CD4-positive, alpha-beta T cell treated with Interleukin-15 for 1 hour (primary cell): ENCODE results near the gene ATP8B4.
"Not testable (repeated sequence)": the region's sequence is repeated elsewhere in the genome, so short reads cannot be mapped to it uniquely, and the experiment has no call there.

Experiments used
- DNase-seq: peaks from one replicate; pipeline ENCODE4 v3.0.0-alpha.2; 2020

ATP8B4 gene

DNA sequence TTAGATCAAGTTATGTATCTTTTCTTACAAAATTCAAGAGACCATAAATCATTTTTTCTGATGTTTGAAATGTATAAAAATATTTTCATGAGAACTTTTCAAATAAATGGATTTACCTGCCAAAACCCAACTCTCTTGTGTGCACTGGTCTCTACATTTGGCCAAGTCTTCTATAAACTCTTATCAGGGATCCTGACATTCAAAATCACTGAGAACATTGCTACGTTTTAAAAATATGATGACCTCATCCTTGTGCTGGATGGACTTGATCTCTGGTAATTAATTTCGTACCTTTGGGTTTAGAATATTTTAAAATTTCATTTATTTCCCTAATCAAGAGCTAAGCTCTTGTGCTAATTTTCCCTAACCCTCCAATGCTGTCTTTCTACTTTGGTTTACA is 127.4 kb downstream of the ATP8B4 start:
- no peak for DNase-seq

DNA sequence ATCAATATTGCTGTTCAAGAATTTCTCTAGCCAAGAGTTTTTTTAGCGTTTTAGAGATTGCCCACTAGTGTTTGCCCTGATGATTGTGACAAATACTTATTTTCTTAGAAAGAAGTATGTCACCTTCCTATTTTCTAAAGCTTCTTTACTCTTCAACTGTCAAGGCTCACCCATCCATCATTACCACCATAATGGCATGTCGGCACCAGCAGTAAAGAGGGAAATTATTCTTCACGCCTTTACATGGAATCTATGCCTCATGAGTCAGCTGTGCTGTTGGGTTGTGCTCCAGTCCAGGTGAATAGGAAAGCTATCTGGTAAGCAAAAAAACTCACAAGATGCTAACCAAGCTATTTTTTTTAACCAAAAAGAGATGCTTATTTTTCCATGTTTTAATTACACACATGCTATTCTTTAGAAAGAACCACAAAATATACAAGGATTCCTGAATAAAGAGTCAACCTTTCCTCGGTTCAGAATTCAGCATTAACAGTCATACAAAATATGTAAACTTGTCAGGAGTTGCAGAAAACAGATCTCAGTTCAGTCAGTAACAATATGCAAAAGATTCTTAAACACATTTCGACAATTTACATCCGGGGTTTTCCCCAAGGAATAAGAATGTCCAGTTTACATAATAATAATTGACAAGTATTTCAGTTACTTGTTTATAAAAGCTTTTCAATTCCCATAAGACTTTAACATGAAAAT is 128.0 kb downstream of the ATP8B4 start:
- no peak for DNase-seq

DNA sequence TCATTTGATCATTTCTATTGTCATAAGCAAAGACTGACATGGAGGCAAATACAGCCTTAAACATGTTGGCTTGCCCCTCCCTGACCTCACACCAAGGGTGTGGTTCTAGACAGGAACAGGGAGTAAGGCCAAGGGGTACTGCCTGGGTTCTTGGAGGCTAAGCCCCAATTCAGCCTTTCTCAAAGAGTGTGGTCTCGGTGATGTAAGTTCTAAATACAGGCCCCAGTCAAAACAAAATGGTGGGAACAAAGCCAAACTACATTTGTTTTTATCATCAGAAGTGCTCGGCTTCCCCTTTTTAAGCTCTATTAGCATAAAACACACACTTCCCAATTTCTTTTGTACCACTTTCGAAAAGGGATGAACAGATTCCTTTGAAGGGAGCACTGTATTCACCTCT is 129.5 kb downstream of the ATP8B4 start:
- DNase-seq, result no peak

DNA sequence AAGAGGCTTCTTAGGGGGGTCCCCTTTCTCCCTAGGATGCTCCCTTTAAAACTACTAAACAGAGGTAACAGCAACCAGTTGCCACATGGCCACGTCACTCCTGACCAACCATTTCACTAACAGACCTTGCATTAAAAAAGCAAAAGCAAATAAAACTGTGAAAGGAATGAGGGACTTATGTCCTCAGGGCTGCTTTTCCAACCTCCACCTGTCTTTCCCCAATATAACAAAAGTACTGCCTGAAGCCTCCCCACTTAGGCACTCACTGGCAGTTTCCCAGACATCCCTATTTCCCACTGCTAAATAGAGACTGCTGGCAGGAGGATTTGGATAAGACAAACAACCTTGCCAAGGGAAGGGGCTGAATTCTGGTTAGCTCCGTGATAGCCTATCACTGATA is 130.3 kb downstream of the ATP8B4 start:
- DNase-seq, result no peak

DNA sequence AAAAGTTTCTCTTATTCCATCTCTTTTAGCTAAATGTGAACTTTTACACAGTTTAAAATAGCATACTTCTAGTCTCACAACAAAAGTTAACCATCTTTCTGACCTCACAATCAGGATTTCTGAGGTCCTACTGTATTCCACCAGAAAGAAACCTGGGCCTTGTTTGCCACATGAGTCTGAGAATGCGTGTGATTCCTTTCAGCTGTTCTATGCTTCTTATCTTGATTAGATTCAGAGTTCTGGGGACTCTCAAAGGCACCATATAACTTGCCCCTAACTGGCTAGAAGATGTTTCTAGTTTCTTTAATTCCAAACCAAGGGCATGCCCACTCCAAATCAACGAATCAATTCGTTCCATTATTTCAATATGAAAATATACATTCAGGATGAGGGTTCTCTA is 131.1 kb downstream of the ATP8B4 start:
- DNase-seq, result no peak

DNA sequence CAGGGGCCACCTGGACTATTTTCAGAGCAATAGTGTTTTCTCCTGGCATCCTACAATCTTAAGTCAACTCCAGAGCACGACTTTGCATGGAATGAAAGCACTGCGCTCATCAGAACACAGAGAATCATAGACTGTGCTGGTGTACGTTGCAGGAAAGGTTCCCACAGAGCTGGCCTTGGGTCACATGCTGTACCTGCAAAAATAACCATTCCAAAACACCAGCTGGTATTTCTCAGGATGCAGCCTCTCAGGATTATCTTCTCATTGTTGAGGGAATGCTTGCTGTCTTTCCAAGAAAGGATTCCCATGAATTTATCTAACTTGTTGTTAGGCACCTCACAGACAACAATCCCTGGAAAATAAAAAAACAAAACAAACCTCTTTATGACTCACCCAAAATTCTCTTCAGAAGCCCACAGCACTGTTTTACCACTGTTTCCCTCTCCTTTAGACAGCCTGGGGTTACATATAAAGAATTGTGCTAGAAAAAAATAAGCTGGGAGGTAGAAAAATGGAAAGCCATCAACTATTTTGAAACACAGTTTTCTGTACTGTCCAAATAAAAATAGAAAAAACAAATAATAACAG is 131.7 kb downstream of the ATP8B4 start:
- DNase-seq, result no peak

DNA sequence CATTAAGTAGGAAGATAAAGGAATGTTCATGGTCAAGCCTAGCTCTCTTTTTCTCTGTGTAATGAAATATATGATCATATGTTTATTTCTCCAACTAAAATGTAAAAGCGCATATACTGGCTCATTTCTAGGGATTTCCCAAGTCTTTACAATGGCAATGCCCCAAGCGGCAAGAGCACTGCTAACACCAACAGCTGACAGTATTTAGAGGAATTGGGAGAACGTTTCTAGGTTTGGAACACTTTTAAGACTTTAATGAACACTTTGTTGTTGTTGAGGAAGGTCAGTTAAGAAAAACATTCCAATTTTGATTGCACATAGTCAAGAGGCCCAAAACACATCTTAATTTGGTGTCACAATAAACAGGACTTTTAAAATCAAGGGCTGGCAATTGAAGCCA is 132.7 kb downstream of the ATP8B4 start:
- no peak for DNase-seq

DNA sequence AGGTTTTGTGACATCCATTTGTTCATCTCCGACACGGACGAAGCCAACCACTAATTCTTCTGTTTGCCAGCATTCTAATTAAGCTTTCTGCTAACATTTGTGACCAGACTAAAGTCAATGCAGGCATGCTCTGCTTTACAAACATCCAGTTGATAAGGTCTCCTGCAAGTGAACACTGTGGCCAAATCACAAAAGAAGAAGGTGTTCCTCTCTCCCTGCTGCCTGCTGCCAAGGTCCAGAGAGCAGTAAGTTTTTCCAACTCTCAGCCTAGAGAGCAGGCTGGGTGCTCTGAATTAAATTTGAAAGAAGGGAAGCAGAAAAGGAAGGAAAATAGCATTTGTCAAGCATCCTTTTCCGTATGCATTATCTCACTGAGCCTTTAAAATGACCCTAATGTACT is 133.6 kb downstream of the ATP8B4 start:
- DNase-seq, result no peak

DNA sequence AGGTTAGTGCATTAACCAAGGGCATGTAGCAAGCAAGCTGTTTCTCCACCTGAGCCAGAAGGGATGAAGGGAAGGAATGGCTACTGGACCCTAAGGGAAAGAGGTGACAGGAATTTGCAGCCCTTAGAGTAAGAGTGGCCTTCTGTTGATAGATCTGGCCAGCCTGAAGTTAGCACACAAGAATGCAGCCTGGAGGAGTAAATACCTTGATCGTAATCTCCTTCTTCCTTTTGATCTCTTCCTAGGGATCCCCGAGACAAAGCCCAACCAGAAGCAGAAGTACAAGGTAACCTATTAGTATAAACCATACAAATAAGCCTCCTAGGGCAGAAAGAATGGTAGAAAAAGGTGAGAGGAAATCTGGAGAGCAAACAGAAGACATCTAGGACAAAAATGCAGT is 134.6 kb downstream of the ATP8B4 start:
- DNase-seq, result no peak

DNA sequence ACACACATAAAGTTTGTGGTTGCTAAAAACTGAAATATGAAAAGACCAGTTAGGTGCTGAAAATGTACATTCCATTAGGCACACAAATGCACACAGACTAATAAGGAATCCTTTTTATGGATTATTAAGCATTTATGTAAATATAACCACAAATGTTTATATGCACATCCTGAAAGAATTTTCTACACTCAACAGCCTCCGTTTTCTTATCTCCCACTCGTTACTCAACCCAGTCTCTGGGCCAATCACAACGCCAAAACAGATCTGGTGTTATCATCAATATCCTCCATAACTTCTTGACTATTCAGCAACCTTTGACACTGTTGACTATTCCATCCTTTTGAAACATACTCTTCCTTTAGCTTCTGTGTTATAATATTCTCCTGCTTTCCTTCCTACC is 136.4 kb downstream of the ATP8B4 start:
- no peak for DNase-seq

DNA sequence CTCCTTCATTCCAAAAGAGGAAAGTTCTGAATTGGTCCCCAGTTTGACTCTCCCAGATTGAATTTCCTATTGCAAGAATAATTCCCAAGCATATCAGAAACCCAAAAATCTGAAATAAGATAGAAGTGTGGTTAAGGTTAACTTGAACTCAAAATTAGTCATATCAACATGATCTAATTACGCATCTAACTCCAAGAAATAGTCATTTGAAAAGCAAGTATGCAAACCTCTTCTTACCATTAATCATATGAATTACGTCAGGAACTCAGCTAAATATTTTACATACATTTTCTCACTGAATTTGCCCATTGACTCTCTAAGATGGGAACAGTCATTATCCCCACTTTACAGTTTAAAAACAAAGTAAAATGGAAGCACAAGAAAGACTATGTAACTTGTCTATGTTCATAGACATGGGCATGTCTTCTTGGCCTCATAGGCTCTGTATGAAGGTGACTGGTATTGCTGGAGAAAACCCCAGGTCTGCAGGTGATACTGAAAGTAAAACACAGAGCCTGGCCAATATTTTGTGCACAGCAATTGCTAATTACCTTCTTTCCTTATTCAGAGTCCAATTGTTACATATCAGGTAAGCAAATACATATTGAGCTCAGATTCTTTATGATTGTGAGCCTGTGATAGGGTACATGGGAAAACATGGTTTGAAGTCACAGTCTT is 139.2 kb downstream of the ATP8B4 start:
- DNase-seq, result no peak

DNA sequence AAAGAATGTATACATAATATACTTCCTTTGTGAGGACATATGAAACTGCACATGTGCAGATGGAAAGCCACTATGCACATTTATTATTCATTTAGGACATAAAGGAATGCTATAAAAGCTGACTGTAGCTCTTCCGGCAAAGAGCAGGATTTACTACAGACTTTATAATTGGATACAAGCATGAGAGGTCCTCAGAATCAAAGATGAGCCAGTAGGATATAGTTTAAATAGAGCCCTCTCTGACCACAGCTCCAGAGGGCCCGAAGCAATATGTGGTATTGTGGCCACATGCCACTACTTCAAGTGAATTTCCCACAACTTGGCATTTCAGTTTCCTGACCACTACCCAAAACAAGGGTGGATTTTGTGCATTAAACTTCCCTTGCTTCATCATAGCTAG is 140.9 kb downstream of the ATP8B4 start:
- DNase-seq, result no peak

DNA sequence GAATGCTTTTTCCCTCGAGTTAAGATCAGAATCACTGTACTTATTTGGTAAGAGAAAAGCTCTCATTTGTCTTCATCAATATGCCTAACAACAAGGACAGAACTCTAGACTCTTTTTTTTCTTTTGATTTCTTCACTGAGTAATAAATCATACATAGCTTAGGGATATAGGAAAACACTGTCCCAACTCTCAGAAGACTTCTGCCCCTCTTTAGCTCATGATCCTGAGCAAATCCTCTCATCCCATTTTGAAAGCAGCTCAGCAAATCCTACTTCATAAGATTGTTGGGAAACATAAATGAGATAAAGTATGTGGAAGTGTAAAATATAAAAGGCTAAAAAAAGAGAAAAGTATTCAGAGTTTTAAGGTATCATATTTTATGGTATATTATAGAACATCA is 141.7 kb downstream of the ATP8B4 start:
- no peak for DNase-seq

DNA sequence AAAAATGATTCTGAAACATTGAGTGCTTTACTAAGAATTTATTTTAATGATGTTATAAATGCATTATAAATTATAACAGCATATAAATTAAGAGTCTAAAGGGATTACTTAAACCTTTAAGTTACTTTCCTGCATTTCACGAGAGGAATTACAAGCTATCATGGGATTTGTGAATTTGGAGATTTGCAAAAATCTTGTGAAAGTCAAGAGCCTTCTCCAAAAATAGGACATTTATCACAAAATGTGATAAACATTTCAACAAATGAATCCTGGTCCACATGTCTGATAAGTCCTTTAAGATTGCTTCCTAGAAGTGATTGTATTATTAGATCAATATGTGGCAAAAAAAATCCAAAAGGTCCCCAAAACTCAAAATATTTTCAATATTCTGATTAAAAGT is 154.5 kb downstream of the ATP8B4 start:
- DNase-seq, result no peak

DNA sequence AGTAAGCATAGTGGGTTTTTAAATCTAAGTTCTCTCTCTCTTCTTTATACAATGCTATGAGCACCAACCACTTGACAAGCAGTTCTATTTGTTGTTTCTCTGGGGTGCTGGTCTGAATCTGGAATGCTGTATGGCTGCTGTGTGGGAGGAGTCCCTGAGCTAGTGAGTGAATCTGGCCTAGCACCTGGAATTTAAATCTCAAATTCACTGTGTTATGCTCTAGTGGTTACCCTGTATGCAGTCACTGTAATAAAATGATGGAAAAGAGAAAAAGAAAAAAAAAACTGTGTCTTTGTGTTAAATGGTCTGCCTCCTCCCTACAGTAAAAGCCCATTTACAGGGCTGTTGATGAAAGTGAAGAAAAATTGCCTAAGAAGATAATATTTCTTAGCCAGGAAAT is 155.0 kb downstream of the ATP8B4 start:
- no peak for DNase-seq

DNA sequence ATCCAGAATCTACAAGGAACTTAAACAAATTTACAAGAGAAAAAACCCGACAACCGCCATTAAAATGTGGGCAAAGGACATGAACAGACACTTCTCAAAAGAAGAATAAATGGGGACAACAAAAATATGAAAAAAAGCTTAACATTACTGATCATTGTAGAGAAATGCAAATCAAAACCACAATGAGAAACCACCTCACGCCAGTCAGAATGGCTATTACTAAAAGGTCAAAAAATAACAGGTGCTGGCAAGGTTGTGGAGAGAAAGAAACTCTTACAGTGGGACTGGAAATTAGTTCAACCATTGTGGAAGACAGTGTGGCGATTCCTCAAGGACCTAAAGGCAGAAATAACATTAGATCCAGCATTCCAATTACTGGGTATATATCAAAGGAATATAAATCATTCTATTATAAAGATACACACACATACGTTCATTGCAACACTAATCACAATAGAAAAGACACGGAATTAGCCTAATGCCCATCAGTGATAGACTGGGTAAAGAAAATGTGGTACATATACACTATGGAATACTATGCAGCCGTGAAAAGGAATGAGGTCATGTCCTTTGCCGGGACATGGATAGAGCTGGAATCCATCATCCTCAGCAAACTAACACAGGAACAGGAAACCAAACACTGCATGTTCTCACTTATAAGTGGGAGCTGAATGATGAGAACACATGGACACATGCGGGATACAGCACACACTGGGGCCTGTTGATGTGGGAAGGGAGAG is 155.8 kb downstream of the ATP8B4 start:
- not testable (repeated sequence) for DNase-seq

DNA sequence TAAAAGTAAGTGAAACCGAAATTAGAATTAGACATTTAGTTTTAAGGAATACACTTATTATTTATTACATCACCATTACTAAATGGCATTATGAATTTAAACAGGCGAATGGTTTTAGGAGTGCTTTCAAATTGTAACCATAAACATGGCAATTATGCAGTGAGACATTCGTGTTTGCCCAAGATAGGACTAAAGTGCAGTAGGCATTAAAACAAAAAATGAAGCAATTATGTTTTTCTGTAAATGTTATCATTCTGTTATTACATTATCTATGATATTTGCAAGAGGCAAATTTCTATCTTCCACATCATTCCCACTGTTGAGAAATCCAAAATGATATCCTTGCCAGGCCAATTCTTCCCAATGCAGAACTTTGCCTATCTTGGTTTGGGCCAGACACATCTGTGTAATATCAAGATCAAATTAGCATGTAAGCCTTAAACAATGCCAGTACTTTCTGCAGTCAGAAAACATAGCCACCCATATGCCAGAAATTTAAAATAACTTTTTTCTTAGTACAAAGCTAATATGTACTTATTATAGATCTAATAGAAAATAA is 156.9 kb downstream of the ATP8B4 start:
- no peak for DNase-seq

DNA sequence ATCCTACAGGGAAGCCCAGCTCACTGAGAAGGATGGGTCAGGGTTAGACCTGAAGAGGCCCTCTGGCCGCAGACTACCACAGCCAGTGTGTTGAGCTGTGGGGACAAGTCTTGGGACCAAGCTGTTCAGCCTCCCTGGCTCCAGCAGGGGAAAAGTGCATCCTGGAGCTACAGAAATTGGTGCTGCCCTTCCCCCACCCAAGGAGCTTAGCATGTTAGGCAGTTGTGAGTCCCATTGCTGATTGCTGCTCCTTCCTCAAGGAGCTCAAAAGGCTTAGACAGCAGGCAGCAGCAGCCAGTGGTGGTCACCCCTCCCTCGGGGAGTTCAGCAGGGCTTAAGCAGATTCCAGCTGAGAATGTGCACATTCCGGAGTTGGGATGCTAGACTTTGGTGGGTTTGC is 165.6 kb downstream of the ATP8B4 start:
- DNase-seq, result no peak

DNA sequence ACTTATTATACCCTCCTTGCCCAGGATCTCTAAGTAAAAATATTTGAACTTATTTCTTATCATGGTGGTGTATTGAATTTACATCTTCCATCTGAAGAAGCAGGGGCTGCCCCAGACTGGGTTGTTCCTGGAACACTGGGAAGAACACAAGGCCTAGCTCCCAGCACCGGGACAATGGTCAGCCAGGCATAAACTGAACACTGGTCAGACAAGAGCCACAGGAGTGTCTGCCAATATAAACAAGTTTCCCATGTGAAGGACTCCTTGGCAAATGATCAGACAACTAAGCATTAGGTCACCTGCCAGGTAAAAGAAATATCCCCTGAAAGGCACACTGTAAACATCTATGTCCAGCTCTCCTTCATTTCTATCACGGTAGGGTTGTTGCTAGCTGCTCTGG is 172.4 kb downstream of the ATP8B4 start:
- DNase-seq, result no peak

DNA sequence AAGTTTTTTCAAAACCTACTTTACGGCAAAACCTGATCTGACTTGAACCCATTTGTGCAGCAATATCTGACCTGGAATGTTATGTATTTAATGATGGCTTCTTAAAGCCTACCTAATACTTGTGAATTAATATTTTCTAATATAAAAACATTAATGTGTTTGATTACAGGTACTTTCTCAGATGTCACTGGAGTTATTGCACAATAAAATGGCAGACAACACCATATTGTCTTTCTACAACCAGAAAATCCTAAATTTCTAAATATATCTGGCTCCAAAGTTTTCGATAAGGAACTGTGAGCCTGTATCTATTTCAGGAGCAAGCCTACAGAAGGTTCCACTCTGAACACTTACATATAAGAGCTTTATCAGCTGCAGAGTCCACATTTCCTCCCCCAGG is 184.5 kb downstream of the ATP8B4 start:
- no peak for DNase-seq

DNA sequence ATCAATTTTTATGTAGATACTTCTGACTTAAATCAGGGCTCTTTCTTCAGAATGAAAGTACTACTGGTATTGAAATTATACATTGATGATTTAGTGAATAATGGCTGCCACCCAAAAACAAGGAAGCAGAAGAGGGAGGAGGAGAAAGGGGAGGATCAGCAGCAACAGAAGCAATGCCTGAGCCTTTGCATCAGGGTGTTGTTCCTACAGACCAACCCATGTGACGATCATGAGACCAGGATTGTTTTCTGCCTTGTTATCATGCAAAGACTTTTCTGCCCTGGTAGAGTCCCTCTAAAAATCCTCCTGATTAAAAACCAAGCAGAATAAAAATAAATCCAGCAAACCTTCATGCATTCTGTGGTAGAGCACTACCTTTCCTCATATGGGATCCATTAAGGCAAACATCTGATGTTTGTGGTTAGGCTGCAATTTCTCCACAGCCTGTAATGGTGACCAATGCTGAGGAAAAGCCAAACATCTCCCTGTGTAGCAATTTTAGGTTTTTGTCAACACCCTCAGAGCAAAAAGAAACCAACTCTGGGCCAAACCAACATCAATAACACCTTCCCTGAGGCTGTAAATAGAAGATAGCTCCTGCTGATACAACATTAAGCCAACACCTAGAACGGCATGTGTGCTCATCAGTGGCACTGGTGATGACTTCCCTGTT is 191.7 kb downstream of the ATP8B4 start:
- no peak for DNase-seq

DNA sequence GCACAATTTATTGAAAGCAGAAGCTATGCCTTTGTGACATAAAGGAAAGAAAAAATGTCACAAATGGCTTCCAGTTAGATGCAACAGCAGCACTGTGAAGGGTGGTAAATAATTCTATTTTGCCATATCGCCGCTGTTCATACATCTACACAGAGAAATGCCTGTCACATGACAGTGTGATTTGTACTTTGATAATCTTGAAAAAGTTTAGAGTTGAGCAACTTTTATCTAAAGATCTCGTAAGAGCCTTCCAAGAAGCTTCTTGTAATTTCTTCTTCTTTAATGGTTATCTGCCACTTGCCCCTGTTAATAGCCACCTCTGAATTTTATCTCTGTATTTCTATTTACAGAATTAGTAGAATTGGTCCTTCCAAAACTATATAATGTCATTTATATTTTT is 192.3 kb downstream of the ATP8B4 start:
- no peak for DNase-seq

DNA sequence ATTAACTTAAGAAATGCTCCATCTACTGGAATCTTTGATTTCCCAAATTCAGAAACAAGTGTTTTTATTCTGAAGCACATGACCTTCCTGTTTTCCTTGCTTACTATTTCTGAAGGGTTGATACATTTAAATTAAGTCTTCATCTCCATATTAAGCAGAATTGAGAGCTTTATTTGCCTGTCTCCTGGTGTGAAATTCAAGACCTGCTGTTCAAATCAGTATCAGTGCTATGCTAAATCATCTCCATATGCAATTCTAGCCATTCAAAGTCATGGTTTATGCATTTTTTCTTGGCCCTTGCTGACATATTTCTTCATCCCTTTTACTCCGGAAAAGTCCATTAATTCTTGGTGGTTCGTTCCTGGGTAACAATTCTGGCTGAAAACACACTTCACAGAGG is 195.4 kb downstream of the ATP8B4 start:
- DNase-seq, result no peak
